Uterus (tissue), 4 donors: ENCODE results near the gene SLC2A13. TPM values are rescaled to one million over a fixed set of nuclear protein-coding genes. Genes with fewer than 3 reads are reported as not detected.

Experiments used
- DNase-seq, 2 donors: peaks; one replicate each; pipeline ENCODE4 v3.0.0-alpha.2; 2019 to 2020
- H3K27ac ChIP-seq, 2 donors: fragments of 200-600 bp; sonication (generic); 1 replicate in 1 of 2; 2 replicates in 1 of 2; pipeline ENCODE4 v1.5.1; 2016 to 2018
- H3K27me3 ChIP-seq, 2 donors: fragments of 200-600 bp; sonication (generic); one replicate each; pipeline ENCODE4 v1.5.1; 2018 to 2019; ENCODE audit warnings: control low read depth in 1 of 2
- H3K36me3 ChIP-seq, 2 donors: fragments of 200-600 bp; sonication (generic); one replicate each; pipeline ENCODE4 v1.5.1; 2019; ENCODE audit warnings: control low read depth in 1 of 2
- H3K4me1 ChIP-seq, 2 donors: fragments of 200-600 bp; sonication (generic); one replicate each; pipeline ENCODE4 v1.5.1; 2018 to 2019; ENCODE audit warnings: control low read depth in 1 of 2
- H3K4me3 ChIP-seq, 2 donors: fragments of 200-600 bp; sonication (generic); 1 replicate in 1 of 2; 2 replicates in 1 of 2; pipeline ENCODE4 v1.5.1; 2018 to 2019; ENCODE audit warnings: mild to moderate bottlenecking in 1 of 2
- H3K9me3 ChIP-seq, 2 donors: fragments of 200-600 bp; sonication (generic); one replicate each; pipeline ENCODE4 v1.5.1; 2019; ENCODE audit warnings: control low read depth in 1 of 2
- CTCF ChIP-seq, 4 experiments: fragments of 200-600 bp in 2 of 4; fragments of 450-650 bp in 2 of 4; sonication (generic) in 2 of 4; IDR thresholded peaks; one replicate each; pipeline ENCODE4 v1.5.1; 2016 to 2019; ENCODE audit warnings: antibody characterized with exemption in 4 of 4, mild to moderate bottlenecking in 2 of 4, moderate library complexity in 1 of 4
- POLR2A ChIP-seq, 2 donors: fragments of 450-650 bp; IDR thresholded peaks; one replicate each; pipeline ENCODE4 v1.6.1; 2016; ENCODE audit warnings: antibody characterized with exemption in 2 of 2, mild to moderate bottlenecking in 1 of 2, moderate library complexity in 1 of 2
- intact Hi-C: fragments of 100-400 bp; cut with DNase I; formaldehyde crosslinking; loops from one replicate; pipeline ENCODE4 v1.15.1; 2023; ENCODE audit warnings: low total_unique reads
- total RNA-seq, 4 donors: library from RNA; depleted of rRNA in 3 of 4; stranded (reverse); fragments of >200 nt in 3 of 4; gene quantifications; one replicate each; pipeline versions ENCODE4 v1.1.0 to v1.2.4, GENCODE V29; 2014 to 2023
- donor health status: DM: yes; HTN: yes; CAD: no.

SLC2A13 gene
- total RNA-seq, 4 donors from 2014 or later, result 12.8 to 31.7 (median 15.3) TPM

GRCh38 chr12:39831587-39832315, 274.1 kb downstream of the SLC2A13 start:
- Histone ChIP-seq H3K36me3 (no peaks in the 10 kb centered on the region), H3K4me1 (no peaks in the 10 kb centered on the region), H3K27me3 (no peaks in the 10 kb centered on the region), H3K4me3 (no peak overlapping the region), H3K27ac (no peak overlapping the region), H3K9me3 (no peaks in the 10 kb centered on the region)
- intact Hi-C loops, result no loop called here
- DNase-seq, result no peak
- TF ChIP-seq CTCF (IDR thresholded peaks at IDR 0.05) (no peak), POLR2A (IDR thresholded peaks at IDR 0.05) (no peak)

- Histone ChIP-seq H3K4me3 (no peak overlapping the region), H3K27ac (no peak overlapping the region), H3K4me1 (no peaks in the 10 kb centered on the region), H3K9me3 (no peaks in the 10 kb centered on the region), H3K36me3 (no peaks in the 10 kb centered on the region), H3K27me3 (no peaks in the 10 kb centered on the region)
- intact Hi-C loops, result no loop called here
- no peak for TF ChIP-seq CTCF (IDR thresholded peaks at IDR 0.05)
- no peak for TF ChIP-seq POLR2A (IDR thresholded peaks at IDR 0.05)
- DNase-seq, result no peak
Measured at GRCh38 chr12:39830852-39831520, 274.9 kb downstream of the SLC2A13 start.

GRCh38 chr12:39830171-39830570, 275.7 kb downstream of the SLC2A13 start:
- no peak overlapping the region for H3K27ac ChIP-seq
- no peak for DNase-seq
- no peaks in the 10 kb centered on the region for H3K9me3 ChIP-seq
- no peak overlapping the region for H3K4me3 ChIP-seq
- no peaks in the 10 kb centered on the region for H3K4me1 ChIP-seq
- intact Hi-C loops, result no loop called here
- H3K36me3 ChIP-seq, result no peaks in the 10 kb centered on the region
- no peaks in the 10 kb centered on the region for H3K27me3 ChIP-seq
- TF ChIP-seq CTCF (IDR thresholded peaks at IDR 0.05), result no peak

GRCh38 chr12:39824505-39825212, 281.2 kb downstream of the SLC2A13 start:
- intact Hi-C loops, result no loop called here
- DNase-seq, result no peak
- H3K36me3 ChIP-seq, result no peaks in the 10 kb centered on the region
- H3K9me3 ChIP-seq, result no peaks in the 10 kb centered on the region
- TF ChIP-seq POLR2A (IDR thresholded peaks at IDR 0.05) (no peak), CTCF (IDR thresholded peaks at IDR 0.05) (no peak)
- no peak overlapping the region for H3K27ac ChIP-seq
- H3K4me1 ChIP-seq, result no peaks in the 10 kb centered on the region
- H3K27me3 ChIP-seq, result no peaks in the 10 kb centered on the region
- no peak overlapping the region for H3K4me3 ChIP-seq

- Histone ChIP-seq H3K27ac (no peak overlapping the region), H3K27me3 (no peaks in the 10 kb centered on the region), H3K4me1 (no peaks in the 10 kb centered on the region), H3K36me3 (no peaks in the 10 kb centered on the region), H3K9me3 (no peaks in the 10 kb centered on the region), H3K4me3 (no peak overlapping the region)
- no peak for DNase-seq
- no peak for TF ChIP-seq POLR2A (IDR thresholded peaks at IDR 0.05)
- no peak for TF ChIP-seq CTCF (IDR thresholded peaks at IDR 0.05)
- intact Hi-C loops, result no loop called here
Measured at GRCh38 chr12:39816671-39817185, 289.2 kb downstream of the SLC2A13 start.
